K562 (cell line): ENCODE results near the gene ADRA2A.

Experiments
- BCLAF1 ChIP-seq, 2 experiments: fragments of 450-650 bp in 1 of 2; IDR thresholded peaks; 2 replicates each; pipeline ENCODE4 v1.6.1; 2011 to 2017; ENCODE audit warnings: low read depth in 2 of 2, antibody characterized with exemption in 1 of 2, borderline replicate concordance in 1 of 2, low read length in 1 of 2, mild to moderate bottlenecking in 1 of 2, mixed read lengths in 1 of 2; ENCODE audit not compliant: control insufficient read depth in 1 of 2
- CC2D1A ChIP-seq: fragments of 450-650 bp; IDR thresholded peaks from 2 replicates; pipeline ENCODE4 v1.6.1; 2017; ENCODE audit warnings: mild to moderate bottlenecking
- CTCF ChIP-seq, 3 experiments: IDR thresholded peaks in 2 of 3; conservative IDR thresholded peaks in 1 of 3; 2 replicates each; pipeline ENCODE4 v1.5.1; 2011 to 2012; ENCODE audit warnings: low read length in 3 of 3, mild to moderate bottlenecking in 3 of 3, control low read depth in 2 of 3, improper control_type of control experiment in 1 of 3, inconsistent platforms in 1 of 3, low read depth in 1 of 3, mixed read lengths in 1 of 3, moderate library complexity in 1 of 3; ENCODE audit not compliant: insufficient read depth in 2 of 3
- EGR1 ChIP-seq: fragments of 450-650 bp; conservative IDR thresholded peaks from 2 replicates; pipeline ENCODE4 v1.6.1; 2017; ENCODE audit warnings: mild to moderate bottlenecking
- FOXJ3 ChIP-seq: sonication (generic); formaldehyde crosslinking; IDR thresholded peaks from 2 replicates; pipeline ENCODE4 v1.4.0; 2020; ENCODE audit warnings: mild to moderate bottlenecking, missing genetic modification reagents
- HSF4 ChIP-seq: fragments of 250-450 bp; sonication (Bioruptor Pico); IDR thresholded peaks from 2 replicates; pipeline ENCODE4 v2.1.2; 2022; ENCODE audit warnings: mild to moderate bottlenecking, moderate library complexity, borderline replicate concordance
- RAD21 ChIP-seq, 2 experiments: fragments of 250-450 bp in 1 of 2; fragments of 450-650 bp in 1 of 2; sonication (Bioruptor Pico) in 1 of 2; formaldehyde crosslinking in 1 of 2; IDR thresholded peaks in 1 of 2; conservative IDR thresholded peaks in 1 of 2; 2 replicates each; pipeline versions ENCODE4 v1.4.0 to v1.8.0; 2020 to 2022; ENCODE audit warnings: mild to moderate bottlenecking in 2 of 2, moderate library complexity in 1 of 2
- SP1 ChIP-seq: sonication (generic); formaldehyde crosslinking; IDR thresholded peaks from 2 replicates; pipeline ENCODE4 v1.8.1; 2022; ENCODE audit warnings: mild to moderate bottlenecking, missing genetic modification reagents
- YY1 ChIP-seq, 3 experiments: IDR thresholded peaks; 2 replicates each; pipeline ENCODE4 v1.6.1; 2011; ENCODE audit warnings: low read length in 2 of 3, mild to moderate bottlenecking in 2 of 3, moderate library complexity in 2 of 3, borderline replicate concordance in 1 of 3, control low read depth in 1 of 3, low read depth in 1 of 3; ENCODE audit not compliant: insufficient read depth in 3 of 3, insufficient replicate concordance in 2 of 3, control insufficient read depth in 1 of 3, insufficient read length in 1 of 3; ENCODE audit errors: extremely low read depth in 1 of 3
- ZNF143 ChIP-seq: sonication (generic); formaldehyde crosslinking; IDR thresholded peaks from 2 replicates; pipeline ENCODE4 v1.9.0; 2022; ENCODE audit warnings: mild to moderate bottlenecking, missing genetic modification reagents
- TF ChIP-seq, protein P1 (sequence below): fragments of 200-800 bp; sonication (Bioruptor generic); IDR thresholded peaks from 2 replicates; pipeline ENCODE4 v1.6.1; 2017; ENCODE audit warnings: missing genetic modification characterization, missing compliant biosample characterization
- TF ChIP-seq, protein P2 (sequence below): fragments of 450-650 bp; IDR thresholded peaks from 2 replicates; pipeline ENCODE4 v1.6.1; 2017; ENCODE audit warnings: antibody characterized with exemption

DNA sequence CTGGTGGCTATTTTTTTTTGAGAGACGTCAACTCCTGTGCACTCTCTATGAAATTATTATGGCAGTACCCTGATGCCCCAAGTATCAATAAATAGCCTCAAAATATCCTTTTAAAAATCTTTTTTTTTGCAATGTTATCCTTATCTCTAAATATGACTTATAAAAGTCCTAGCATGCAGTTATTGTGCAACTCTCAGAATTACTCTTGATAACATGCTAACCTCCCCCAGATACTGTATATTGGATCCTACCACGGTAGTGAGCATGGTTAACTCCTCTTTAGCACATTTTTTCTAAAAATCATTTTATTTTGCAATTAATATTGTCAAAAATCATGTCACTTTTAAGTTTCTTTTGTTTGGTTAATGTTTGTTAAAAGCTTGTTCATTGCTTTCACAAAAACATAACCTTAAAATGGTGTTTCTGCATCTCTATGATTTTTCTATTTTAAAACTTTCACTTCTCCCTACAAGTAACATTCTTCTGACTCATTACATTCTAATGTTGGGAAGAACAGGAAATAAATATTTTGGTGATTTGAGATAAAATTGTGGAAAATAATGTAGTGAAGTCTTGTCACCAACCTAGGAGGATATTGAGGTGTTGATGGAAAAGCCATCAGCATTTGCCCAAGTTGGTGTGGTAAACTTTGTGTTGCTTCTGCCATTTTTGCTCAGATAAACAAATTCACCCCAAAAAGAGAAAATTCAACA is 42.1 kb upstream of the ADRA2A start:
- TF ChIP-seq HSF4 = no peak
- TF ChIP-seq, protein P1, sequence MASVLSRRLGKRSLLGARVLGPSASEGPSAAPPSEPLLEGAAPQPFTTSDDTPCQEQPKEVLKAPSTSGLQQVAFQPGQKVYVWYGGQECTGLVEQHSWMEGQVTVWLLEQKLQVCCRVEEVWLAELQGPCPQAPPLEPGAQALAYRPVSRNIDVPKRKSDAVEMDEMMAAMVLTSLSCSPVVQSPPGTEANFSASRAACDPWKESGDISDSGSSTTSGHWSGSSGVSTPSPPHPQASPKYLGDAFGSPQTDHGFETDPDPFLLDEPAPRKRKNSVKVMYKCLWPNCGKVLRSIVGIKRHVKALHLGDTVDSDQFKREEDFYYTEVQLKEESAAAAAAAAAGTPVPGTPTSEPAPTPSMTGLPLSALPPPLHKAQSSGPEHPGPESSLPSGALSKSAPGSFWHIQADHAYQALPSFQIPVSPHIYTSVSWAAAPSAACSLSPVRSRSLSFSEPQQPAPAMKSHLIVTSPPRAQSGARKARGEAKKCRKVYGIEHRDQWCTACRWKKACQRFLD = no peak
- TF ChIP-seq BCLAF1 (IDR thresholded peaks at IDR 0.05; ENCODE audit: borderline replicate concordance in 1 of 2, control insufficient read depth in 1 of 2, low read depth in 2 of 2, low read length in 1 of 2) = no peak
- no peak for TF ChIP-seq CTCF (IDR thresholded peaks at IDR 0.05 in 2 of 3, conservative IDR thresholded peaks at IDR 0.05 in 1 of 3; ENCODE audit: insufficient read depth in 2 of 3, low read depth in 1 of 3, low read length in 3 of 3)
- TF ChIP-seq, protein P2, sequence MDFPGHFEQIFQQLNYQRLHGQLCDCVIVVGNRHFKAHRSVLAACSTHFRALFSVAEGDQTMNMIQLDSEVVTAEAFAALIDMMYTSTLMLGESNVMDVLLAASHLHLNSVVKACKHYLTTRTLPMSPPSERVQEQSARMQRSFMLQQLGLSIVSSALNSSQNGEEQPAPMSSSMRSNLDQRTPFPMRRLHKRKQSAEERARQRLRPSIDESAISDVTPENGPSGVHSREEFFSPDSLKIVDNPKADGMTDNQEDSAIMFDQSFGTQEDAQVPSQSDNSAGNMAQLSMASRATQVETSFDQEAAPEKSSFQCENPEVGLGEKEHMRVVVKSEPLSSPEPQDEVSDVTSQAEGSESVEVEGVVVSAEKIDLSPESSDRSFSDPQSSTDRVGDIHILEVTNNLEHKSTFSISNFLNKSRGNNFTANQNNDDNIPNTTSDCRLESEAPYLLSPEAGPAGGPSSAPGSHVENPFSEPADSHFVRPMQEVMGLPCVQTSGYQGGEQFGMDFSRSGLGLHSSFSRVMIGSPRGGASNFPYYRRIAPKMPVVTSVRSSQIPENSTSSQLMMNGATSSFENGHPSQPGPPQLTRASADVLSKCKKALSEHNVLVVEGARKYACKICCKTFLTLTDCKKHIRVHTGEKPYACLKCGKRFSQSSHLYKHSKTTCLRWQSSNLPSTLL = no peak
- no peak for TF ChIP-seq ZNF143 (CRISPR knock-in tag)
- no peak for TF ChIP-seq FOXJ3 (CRISPR knock-in tag)
- no peak for TF ChIP-seq SP1 (CRISPR knock-in tag)
- TF ChIP-seq CC2D1A = no peak
- no peak for TF ChIP-seq YY1 (IDR thresholded peaks at IDR 0.05; ENCODE audit: borderline replicate concordance in 1 of 3, control insufficient read depth in 1 of 3, extremely low read depth in 1 of 3, insufficient read depth in 3 of 3, insufficient read length in 1 of 3, insufficient replicate concordance in 2 of 3, low read depth in 1 of 3, low read length in 2 of 3)
- no peak for TF ChIP-seq EGR1
- TF ChIP-seq RAD21 (CRISPR knock-in tag; conservative IDR thresholded peaks at IDR 0.05 in 1 of 2, IDR thresholded peaks at IDR 0.05 in 1 of 2) = no peak
